Right renal pelvis (tissue), 4 donors: ENCODE data around the gene BCL11A. TPM values are rescaled to one million over a fixed set of nuclear protein-coding genes. Genes with fewer than 3 reads are reported as not detected.
"Not testable (repeated sequence)": the region's sequence is repeated elsewhere in the genome, so short reads cannot be mapped to it uniquely, and the experiment has no call there.

ENCODE experiments used
- DNase-seq, 4 donors: peaks; one replicate each; pipeline ENCODE4 v3.0.0-alpha.2; 2013; ENCODE audit warnings: low read depth in 4 of 4, low spot score in 3 of 4, missing footprints in 1 of 4
- polyA plus RNA-seq, 4 donors: library from polyadenylated mRNA; unstranded; fragments of 120-200 nt; gene quantifications; one replicate each; pipeline ENCODE4 v1.2.1, GENCODE V29; 2013; ENCODE audit not compliant: insufficient read length in 4 of 4

The BCL11A gene
- polyA plus RNA-seq, 4 donors = 12.1 to 16.4 (median 13.4) TPM

- DNase-seq = no peak
These were observed 112.7 kb downstream of the BCL11A start for GRCh38 chr2:60440767-60441163.

GRCh38 chr2:60440079-60440766 is 113.2 kb downstream of the BCL11A start:
- DNase-seq = no peak

- DNase-seq = no peak
These were observed 114.1 kb downstream of the BCL11A start for GRCh38 chr2:60439219-60439974.

- DNase-seq = no peak
These were observed 114.8 kb downstream of the BCL11A start for GRCh38 chr2:60438653-60439052.

- DNase-seq = no peak
These were observed 115.3 kb downstream of the BCL11A start for GRCh38 chr2:60438131-60438530.

- no peak for DNase-seq
These were observed 116.3 kb downstream of the BCL11A start for GRCh38 chr2:60437080-60437696.

GRCh38 chr2:60433018-60433596 is 120.3 kb downstream of the BCL11A start:
- no peak for DNase-seq

GRCh38 chr2:60432035-60432601 is 121.3 kb downstream of the BCL11A start:
- DNase-seq = no peak

GRCh38 chr2:60429681-60430080 is 123.8 kb downstream of the BCL11A start:
- DNase-seq = no peak

GRCh38 chr2:60426880-60427279 is 126.6 kb downstream of the BCL11A start:
- no peak for DNase-seq

GRCh38 chr2:60426341-60426740 is 127.1 kb downstream of the BCL11A start:
- DNase-seq = no peak

- DNase-seq = no peak
These were observed 129.2 kb downstream of the BCL11A start for GRCh38 chr2:60424233-60424632.

- DNase-seq = no peak
These were observed 129.9 kb downstream of the BCL11A start for GRCh38 chr2:60423505-60423904.

- DNase-seq = no peak
These were observed 130.5 kb downstream of the BCL11A start for GRCh38 chr2:60422826-60423483.

- not testable (repeated sequence) for DNase-seq
These were observed 136.2 kb downstream of the BCL11A start for GRCh38 chr2:60417210-60417609.

- DNase-seq = no peak
These were observed 137.0 kb downstream of the BCL11A start for GRCh38 chr2:60416221-60417008.

GRCh38 chr2:60415814-60416213 is 137.6 kb downstream of the BCL11A start:
- no peak for DNase-seq

- DNase-seq = no peak
These were observed 138.8 kb downstream of the BCL11A start for GRCh38 chr2:60414495-60415138.

- DNase-seq = no peak
These were observed 139.7 kb downstream of the BCL11A start for GRCh38 chr2:60413814-60414168.
